Measurements from ENCODE around the gene GPR50. TPM values are rescaled to one million over a fixed set of nuclear protein-coding genes. Genes with fewer than 3 reads are reported as not detected.

GPR50 gene
- total RNA-seq, 2 donors from 2014 or later = not detected

DNA sequence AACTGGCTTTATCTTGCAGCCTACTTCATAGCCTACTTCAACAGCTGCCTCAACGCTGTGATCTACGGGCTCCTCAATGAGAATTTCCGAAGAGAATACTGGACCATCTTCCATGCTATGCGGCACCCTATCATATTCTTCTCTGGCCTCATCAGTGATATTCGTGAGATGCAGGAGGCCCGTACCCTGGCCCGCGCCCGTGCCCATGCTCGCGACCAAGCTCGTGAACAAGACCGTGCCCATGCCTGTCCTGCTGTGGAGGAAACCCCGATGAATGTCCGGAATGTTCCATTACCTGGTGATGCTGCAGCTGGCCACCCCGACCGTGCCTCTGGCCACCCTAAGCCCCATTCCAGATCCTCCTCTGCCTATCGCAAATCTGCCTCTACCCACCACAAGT is 4.0 kb downstream of the GPR50 start:
- Mint-ChIP-seq H3K9me3 (no peaks in the 10 kb centered on the region), H3K27ac (no peak overlapping the region), H3K27me3 (peaks cover 47 to 53% of the 10 kb centered on the region in 2 donors), H3K36me3 (no peaks in the 10 kb centered on the region), H3K4me3 (no peak overlapping the region), H3K4me1 (ENCODE audit: low read depth in 2 of 2) (peaks cover 0 to 2% of the 10 kb centered on the region in 2 donors)
- no peak for ATAC-seq
- DNase-seq (ENCODE audit: low spot score) = no peak

DNA sequence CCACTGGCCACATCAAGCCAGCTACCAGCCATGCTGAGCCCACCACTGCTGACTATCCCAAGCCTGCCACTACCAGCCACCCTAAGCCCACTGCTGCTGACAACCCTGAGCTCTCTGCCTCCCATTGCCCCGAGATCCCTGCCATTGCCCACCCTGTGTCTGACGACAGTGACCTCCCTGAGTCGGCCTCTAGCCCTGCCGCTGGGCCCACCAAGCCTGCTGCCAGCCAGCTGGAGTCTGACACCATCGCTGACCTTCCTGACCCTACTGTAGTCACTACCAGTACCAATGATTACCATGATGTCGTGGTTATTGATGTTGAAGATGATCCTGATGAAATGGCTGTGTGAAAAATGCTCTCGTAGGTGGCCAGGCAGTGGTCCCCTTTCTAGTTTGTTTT is 4.7 kb downstream of the GPR50 start:
- H3K4me3 Mint-ChIP-seq = no peak overlapping the region
- H3K36me3 Mint-ChIP-seq = no peaks in the 10 kb centered on the region
- no peak for DNase-seq (ENCODE audit: low spot score)
- peaks cover 47 to 56% of the 10 kb centered on the region in 2 donors for H3K27me3 Mint-ChIP-seq
- H3K4me1 Mint-ChIP-seq (ENCODE audit: low read depth in 2 of 2) = peaks cover 0 to 2% of the 10 kb centered on the region in 2 donors
- no peak overlapping the region for H3K27ac Mint-ChIP-seq
- ATAC-seq = no peak
- no peaks in the 10 kb centered on the region for H3K9me3 Mint-ChIP-seq

DNA sequence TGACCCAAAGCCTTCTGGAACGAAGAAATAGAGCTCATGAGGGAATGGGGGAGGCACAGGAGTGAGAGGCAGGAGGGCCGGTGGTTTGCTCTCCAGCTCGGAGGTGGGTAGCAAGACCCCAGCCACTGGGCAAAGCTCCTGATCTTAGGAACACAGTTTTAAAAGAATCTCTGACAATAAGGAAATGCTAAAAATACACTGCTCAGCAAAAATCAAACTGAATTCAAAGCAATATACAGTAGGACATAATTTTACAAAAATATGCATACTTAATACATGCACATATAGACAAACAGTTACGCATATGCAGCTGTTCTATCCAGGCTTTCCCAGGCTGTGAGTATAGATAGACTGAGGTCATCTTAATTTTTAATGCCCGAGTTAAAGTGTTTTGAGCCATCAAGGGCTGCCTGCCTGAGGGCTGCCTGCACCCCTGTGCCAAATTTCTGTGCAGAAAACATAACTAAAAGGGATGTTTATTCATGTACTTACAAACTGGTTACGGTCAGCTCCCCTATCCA is 6.9 kb downstream of the GPR50 start:
- peaks cover 0 to 2% of the 10 kb centered on the region in 2 donors for H3K4me1 Mint-ChIP-seq (ENCODE audit: low read depth in 2 of 2)
- H3K9me3 Mint-ChIP-seq = no peaks in the 10 kb centered on the region
- H3K27ac Mint-ChIP-seq = no peak overlapping the region
- peaks cover 46 to 61% of the 10 kb centered on the region in 2 donors for H3K27me3 Mint-ChIP-seq
- H3K36me3 Mint-ChIP-seq = no peaks in the 10 kb centered on the region
- H3K4me3 Mint-ChIP-seq = no peak overlapping the region
- ATAC-seq = no peak
- DNase-seq (ENCODE audit: low spot score) = no peak

DNA sequence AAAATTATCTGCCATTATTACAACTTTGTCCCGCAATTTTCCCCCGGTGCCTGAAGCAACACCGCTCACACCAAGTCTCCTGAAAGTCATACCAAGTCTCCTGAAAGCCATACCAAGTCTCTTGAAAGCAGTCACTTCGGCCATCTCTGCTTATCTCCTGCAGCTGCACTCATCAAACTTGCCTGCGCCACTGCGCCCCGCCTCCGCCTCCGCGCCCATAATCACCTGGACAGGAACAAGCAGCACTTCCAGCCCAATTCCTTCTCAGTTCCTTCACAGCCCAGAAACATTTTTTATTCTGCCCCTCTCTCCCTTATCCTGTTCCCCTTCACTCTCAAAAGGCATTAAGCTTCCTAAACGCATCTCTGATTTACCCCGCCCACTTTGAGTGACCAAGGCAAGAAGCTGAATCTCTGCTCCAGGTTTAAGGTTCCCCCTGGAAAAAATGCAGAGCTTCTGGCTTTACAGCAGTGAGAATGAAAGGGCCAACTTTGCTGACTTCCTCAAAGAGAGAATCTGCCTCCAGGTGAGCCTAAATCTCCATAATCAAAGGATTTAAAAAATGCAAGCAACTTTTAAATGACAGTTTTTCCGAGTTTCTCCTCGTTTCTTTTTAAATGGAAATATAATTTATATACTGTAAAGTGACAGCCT is 7.7 kb downstream of the GPR50 start:
- Mint-ChIP-seq H3K9me3 (no peaks in the 10 kb centered on the region), H3K36me3 (no peaks in the 10 kb centered on the region), H3K4me3 (no peak overlapping the region), H3K4me1 (ENCODE audit: low read depth in 2 of 2) (peaks cover 0 to 2% of the 10 kb centered on the region in 2 donors), H3K27ac (no peak overlapping the region), H3K27me3 (peaks cover 45 to 57% of the 10 kb centered on the region in 2 donors)
- no peak for DNase-seq (ENCODE audit: low spot score)
- no peak for ATAC-seq

DNA sequence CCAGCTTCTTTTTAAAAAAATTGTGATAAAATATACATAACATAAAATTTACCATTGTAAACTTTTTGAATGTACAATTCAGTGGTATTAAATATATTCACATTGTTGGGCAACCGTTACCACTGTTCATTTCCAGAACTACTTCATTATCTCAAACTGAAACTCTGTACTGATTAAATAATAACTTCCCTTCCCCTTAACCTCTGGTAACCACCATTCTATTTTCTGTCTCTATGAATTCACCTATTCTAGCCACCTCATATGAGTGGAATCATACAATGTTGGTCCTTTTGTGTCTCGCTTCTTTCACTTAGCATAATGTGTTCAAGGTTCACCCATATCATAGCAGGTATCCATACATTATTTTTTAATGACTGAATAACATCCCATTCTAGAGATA is 8.3 kb downstream of the GPR50 start:
- DNase-seq (ENCODE audit: low spot score) (no peak), ATAC-seq (no peak)
- Mint-ChIP-seq H3K4me1 (ENCODE audit: low read depth in 2 of 2) (peaks cover 0 to 2% of the 10 kb centered on the region in 2 donors), H3K4me3 (no peak overlapping the region), H3K9me3 (no peaks in the 10 kb centered on the region), H3K36me3 (no peaks in the 10 kb centered on the region), H3K27me3 (peaks cover 45 to 55% of the 10 kb centered on the region in 2 donors), H3K27ac (no peak overlapping the region)

DNA sequence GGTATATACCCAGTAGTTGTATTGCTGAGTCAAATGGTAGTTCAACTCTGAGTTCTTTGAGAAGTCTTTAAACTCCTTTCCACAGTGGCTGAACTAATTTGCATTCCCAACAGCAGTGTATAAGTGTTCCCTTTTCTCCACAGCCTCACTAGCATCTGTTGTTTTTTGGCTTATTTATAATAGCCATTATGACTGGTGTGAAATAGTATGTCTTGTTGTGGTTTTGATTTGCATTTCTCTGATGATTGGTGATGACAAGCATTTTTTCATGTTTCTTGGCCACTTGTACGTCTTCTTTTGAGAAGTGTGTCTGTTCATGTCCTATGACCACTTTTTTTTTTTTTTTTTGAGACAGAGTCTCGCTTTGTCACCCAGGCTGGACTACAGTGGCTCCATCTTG is 30.5 kb downstream of the GPR50 start:
- no peaks in the 10 kb centered on the region for H3K4me1 Mint-ChIP-seq (ENCODE audit: low read depth in 2 of 2)
- DNase-seq (ENCODE audit: low spot score) (no peak), ATAC-seq (no peak)
- peaks cover 16 to 18% of the 10 kb centered on the region in 2 donors for H3K27me3 Mint-ChIP-seq
- no peaks in the 10 kb centered on the region for H3K9me3 Mint-ChIP-seq
- H3K27ac Mint-ChIP-seq = no peak overlapping the region
- no peak overlapping the region for H3K4me3 Mint-ChIP-seq
- H3K36me3 Mint-ChIP-seq = no peaks in the 10 kb centered on the region

DNA sequence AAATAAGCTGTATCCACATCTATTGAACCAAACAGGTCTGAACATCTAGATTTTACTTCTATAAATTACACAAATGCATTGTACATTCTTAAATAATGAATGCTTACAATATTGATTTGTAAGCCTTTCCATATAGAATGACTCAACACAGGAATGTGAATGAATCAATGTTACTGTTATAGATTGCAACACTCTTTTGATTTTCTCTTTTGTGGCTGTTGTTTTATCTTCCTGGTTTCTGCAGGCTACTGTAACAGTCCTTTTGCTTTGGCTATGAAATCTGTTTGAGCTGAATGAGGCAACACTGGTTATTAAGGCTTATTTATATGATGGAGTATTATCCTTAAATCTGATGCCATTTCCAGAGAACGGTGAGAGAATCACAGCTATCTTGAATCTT is 49.5 kb downstream of the GPR50 start:
- no peaks in the 10 kb centered on the region for H3K36me3 Mint-ChIP-seq
- peaks cover 5% of the 10 kb centered on the region for H3K9me3 Mint-ChIP-seq
- DNase-seq (ENCODE audit: low spot score) (no peak), ATAC-seq (no peak)
- no peak overlapping the region for H3K4me3 Mint-ChIP-seq
- H3K4me1 Mint-ChIP-seq (ENCODE audit: low read depth in 2 of 2) = no peaks in the 10 kb centered on the region
- no peak overlapping the region for H3K27ac Mint-ChIP-seq
- H3K27me3 Mint-ChIP-seq = peaks cover 22 to 28% of the 10 kb centered on the region in 2 donors

DNA sequence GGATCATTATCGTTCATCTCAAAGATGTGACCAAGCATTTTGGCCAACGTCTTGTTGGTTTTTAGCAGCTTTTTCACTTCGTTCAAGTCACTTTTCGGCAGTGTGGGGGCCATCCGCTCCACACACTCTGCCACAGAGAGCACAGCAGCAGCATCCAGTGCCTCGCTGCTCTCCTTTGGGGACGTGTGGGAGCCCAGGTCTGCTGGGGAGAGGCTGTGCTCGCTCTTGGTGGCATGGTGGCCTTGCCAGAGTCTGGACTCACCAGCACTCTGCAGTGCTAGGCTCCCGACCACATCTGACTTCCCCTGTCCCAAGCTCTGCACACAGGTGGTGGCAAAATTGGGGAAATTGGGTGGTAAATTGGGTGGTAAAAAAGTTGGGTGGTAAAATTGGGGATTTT is 50.6 kb downstream of the GPR50 start:
- Mint-ChIP-seq H3K4me1 (ENCODE audit: low read depth in 2 of 2) (no peaks in the 10 kb centered on the region), H3K27me3 (peaks cover 16 to 28% of the 10 kb centered on the region in 2 donors), H3K36me3 (no peaks in the 10 kb centered on the region), H3K9me3 (peaks cover 5% of the 10 kb centered on the region), H3K4me3 (no peak overlapping the region), H3K27ac (no peak overlapping the region)
- DNase-seq (ENCODE audit: low spot score) (no peak), ATAC-seq (no peak)

DNA sequence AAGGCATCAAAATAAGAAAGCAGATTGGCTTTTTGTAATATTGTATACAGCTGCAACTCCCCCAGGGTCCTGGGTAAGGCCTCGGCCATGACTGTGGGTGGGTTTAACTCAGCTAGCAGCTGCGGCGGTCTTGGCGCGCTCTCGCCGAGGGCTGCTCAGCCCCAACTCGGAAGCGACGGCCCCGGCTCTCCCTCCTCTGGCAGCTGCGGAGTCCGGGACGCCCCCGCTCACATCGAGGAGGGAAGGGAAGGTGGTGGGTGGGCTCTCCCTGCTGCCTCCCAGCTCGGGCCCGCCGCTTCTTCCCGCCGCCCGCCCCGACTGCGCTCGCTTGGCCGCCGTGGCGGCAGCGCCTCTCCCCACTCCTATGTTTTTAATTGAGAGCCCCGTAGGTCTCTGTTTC is 51.2 kb downstream of the GPR50 start:
- peaks cover 16 to 30% of the 10 kb centered on the region in 2 donors for H3K27me3 Mint-ChIP-seq
- H3K4me1 Mint-ChIP-seq (ENCODE audit: low read depth in 2 of 2) = no peaks in the 10 kb centered on the region
- ATAC-seq (no peak), DNase-seq (ENCODE audit: low spot score) (no peak)
- no peak overlapping the region for H3K4me3 Mint-ChIP-seq
- peaks cover 5% of the 10 kb centered on the region for H3K9me3 Mint-ChIP-seq
- no peaks in the 10 kb centered on the region for H3K36me3 Mint-ChIP-seq
- no peak overlapping the region for H3K27ac Mint-ChIP-seq

DNA sequence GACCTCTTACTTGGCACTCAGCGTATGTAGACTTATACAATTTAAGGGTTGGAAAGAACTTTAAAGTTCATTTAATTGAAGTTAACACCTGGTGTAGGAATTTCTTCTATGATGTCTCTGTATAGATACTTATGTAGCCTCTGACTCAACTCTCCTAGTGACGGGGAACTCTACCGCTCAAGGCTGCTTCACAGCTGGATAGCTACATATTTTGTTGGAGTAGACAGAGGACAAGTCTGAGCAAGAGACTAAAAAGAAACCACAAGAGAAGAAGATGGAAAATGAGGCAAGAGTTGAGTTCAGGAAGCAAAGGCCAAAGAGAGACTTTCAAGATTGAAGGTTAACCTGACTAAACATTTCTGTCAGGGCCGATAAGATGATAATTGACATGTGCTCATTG is 52.6 kb downstream of the GPR50 start:
- peaks cover 16 to 28% of the 10 kb centered on the region in 2 donors for H3K27me3 Mint-ChIP-seq
- ATAC-seq = no peak

More for the DNA sequence above, 52.6 kb downstream of the GPR50 start:
- no peaks in the 10 kb centered on the region for H3K4me1 Mint-ChIP-seq (ENCODE audit: low read depth in 2 of 2)
- no peak overlapping the region for H3K27ac Mint-ChIP-seq
- H3K9me3 Mint-ChIP-seq = peaks cover 5% of the 10 kb centered on the region
- no peaks in the 10 kb centered on the region for H3K36me3 Mint-ChIP-seq
- H3K4me3 Mint-ChIP-seq = no peak overlapping the region
- no peak for DNase-seq (ENCODE audit: low spot score)

Other genes with a start within 250 kb of the GPR50 start
- 10 to 100 TPM; 28.7 to 30.0 TPM for gene HMGB3, start 193.2 kb upstream of the GPR50 start, total RNA-seq
- 10 to 100 TPM; 21.2 to 25.2 TPM for gene VMA21, start 220.6 kb downstream of the GPR50 start, total RNA-seq

All from natural killer cell treated with Interleukin-12 subunit alpha and Interleukin-12 subunit beta and Interleukin-15 and Interleukin-18, amount 100 ng/mL, for 72 hours (primary cell).